GM23338 (cell line): ENCODE data around the gene ZNF804A.

Experiments
- CREB1 ChIP-seq: fragments of 250-450 bp; sonication (Bioruptor Pico); IDR thresholded peaks from 2 replicates; pipeline ENCODE4 v1.5.0; 2020; ENCODE audit warnings: low read depth, mild to moderate bottlenecking, moderate library complexity
- EZH2 ChIP-seq: fragments of 200-600 bp; sonication (generic); IDR thresholded peaks from one replicate; pipeline ENCODE4 v1.8.0; 2017; ENCODE audit warnings: antibody characterized with exemption, mild to moderate bottlenecking, low read depth; ENCODE audit not compliant: unreplicated experiment
- EZH2phosphoT487 ChIP-seq: fragments of 200-600 bp; sonication (generic); IDR thresholded peaks from one replicate; pipeline ENCODE4 v1.8.1; 2018; ENCODE audit warnings: antibody characterized with exemption; ENCODE audit not compliant: unreplicated experiment
- JUNB ChIP-seq: IDR thresholded peaks from one replicate; pipeline ENCODE4 v1.6.1; 2016; ENCODE audit warnings: antibody characterized with exemption; ENCODE audit not compliant: unreplicated experiment
- NANOG ChIP-seq: IDR thresholded peaks from 2 replicates; pipeline ENCODE4 v1.6.1; 2016; ENCODE audit warnings: antibody characterized with exemption, borderline replicate concordance
- POLR2AphosphoS5 ChIP-seq: IDR thresholded peaks from 2 replicates; pipeline ENCODE4 v1.6.1; 2016; ENCODE audit warnings: antibody characterized with exemption, low read depth
- STAT1 ChIP-seq: IDR thresholded peaks from one replicate; pipeline ENCODE4 v1.6.1; 2016; ENCODE audit warnings: antibody characterized with exemption; ENCODE audit not compliant: unreplicated experiment
- ZNF114 ChIP-seq: fragments of 250-450 bp; sonication (Bioruptor Pico); IDR thresholded peaks from 2 replicates; pipeline ENCODE4 v1.5.0; 2020; ENCODE audit warnings: mild to moderate bottlenecking, moderate library complexity
- TF ChIP-seq, protein P1 (sequence below), 2 experiments: fragments of 200-600 bp in 1 of 2; sonication (generic) in 1 of 2; conservative IDR thresholded peaks; 2 replicates each; pipeline versions ENCODE4 v1.5.1 to v1.6.1; 2016 to 2017; ENCODE audit warnings: antibody characterized with exemption in 2 of 2, low read depth in 2 of 2, mild to moderate bottlenecking in 2 of 2, moderate library complexity in 1 of 2
- TF ChIP-seq, protein P2 (sequence below): IDR thresholded peaks from one replicate; pipeline ENCODE4 v1.6.1; 2018; ENCODE audit warnings: antibody characterized with exemption; ENCODE audit not compliant: unreplicated experiment
- TF ChIP-seq, protein P3 (sequence below): fragments of 250-450 bp; sonication (Bioruptor Pico); IDR thresholded peaks from 2 replicates; pipeline ENCODE4 v1.5.0; 2020; ENCODE audit warnings: mild to moderate bottlenecking, moderate library complexity
- TF ChIP-seq, protein P4 (sequence below): IDR thresholded peaks from 2 replicates; pipeline ENCODE4 v1.6.1; 2016; ENCODE audit warnings: antibody characterized with exemption

DNA sequence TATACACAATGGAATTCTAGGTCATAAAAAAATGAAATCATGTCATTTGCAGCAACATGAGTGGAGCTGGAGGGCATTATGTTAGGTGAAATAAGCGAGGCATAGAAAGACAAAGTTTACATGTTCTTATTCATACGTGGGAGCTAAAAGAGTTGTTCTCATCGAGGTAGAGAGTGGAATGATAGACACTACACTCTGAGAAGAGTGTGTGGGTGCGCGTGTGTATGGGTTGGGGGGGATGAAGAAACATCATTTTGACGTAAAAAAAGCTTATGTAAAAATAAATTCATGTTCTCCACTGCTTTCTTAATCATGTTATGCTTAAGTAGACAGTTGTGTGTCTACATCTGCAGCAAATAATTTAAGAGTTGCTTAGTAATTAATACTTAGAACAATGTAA is 123.6 kb downstream of the ZNF804A start:
- TF ChIP-seq, protein P1, sequence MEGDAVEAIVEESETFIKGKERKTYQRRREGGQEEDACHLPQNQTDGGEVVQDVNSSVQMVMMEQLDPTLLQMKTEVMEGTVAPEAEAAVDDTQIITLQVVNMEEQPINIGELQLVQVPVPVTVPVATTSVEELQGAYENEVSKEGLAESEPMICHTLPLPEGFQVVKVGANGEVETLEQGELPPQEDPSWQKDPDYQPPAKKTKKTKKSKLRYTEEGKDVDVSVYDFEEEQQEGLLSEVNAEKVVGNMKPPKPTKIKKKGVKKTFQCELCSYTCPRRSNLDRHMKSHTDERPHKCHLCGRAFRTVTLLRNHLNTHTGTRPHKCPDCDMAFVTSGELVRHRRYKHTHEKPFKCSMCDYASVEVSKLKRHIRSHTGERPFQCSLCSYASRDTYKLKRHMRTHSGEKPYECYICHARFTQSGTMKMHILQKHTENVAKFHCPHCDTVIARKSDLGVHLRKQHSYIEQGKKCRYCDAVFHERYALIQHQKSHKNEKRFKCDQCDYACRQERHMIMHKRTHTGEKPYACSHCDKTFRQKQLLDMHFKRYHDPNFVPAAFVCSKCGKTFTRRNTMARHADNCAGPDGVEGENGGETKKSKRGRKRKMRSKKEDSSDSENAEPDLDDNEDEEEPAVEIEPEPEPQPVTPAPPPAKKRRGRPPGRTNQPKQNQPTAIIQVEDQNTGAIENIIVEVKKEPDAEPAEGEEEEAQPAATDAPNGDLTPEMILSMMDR (conservative IDR thresholded peaks at IDR 0.05; ENCODE audit: low read depth in 2 of 2) = no peak
- no peak for TF ChIP-seq EZH2
- TF ChIP-seq EZH2phosphoT487 = no peak
- TF ChIP-seq POLR2AphosphoS5 = no peak
- TF ChIP-seq CREB1 (CRISPR knock-in tag) = no peak
- no peak for TF ChIP-seq JUNB
- TF ChIP-seq, protein P2, sequence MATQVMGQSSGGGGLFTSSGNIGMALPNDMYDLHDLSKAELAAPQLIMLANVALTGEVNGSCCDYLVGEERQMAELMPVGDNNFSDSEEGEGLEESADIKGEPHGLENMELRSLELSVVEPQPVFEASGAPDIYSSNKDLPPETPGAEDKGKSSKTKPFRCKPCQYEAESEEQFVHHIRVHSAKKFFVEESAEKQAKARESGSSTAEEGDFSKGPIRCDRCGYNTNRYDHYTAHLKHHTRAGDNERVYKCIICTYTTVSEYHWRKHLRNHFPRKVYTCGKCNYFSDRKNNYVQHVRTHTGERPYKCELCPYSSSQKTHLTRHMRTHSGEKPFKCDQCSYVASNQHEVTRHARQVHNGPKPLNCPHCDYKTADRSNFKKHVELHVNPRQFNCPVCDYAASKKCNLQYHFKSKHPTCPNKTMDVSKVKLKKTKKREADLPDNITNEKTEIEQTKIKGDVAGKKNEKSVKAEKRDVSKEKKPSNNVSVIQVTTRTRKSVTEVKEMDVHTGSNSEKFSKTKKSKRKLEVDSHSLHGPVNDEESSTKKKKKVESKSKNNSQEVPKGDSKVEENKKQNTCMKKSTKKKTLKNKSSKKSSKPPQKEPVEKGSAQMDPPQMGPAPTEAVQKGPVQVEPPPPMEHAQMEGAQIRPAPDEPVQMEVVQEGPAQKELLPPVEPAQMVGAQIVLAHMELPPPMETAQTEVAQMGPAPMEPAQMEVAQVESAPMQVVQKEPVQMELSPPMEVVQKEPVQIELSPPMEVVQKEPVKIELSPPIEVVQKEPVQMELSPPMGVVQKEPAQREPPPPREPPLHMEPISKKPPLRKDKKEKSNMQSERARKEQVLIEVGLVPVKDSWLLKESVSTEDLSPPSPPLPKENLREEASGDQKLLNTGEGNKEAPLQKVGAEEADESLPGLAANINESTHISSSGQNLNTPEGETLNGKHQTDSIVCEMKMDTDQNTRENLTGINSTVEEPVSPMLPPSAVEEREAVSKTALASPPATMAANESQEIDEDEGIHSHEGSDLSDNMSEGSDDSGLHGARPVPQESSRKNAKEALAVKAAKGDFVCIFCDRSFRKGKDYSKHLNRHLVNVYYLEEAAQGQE = no peak
- TF ChIP-seq, protein P3, sequence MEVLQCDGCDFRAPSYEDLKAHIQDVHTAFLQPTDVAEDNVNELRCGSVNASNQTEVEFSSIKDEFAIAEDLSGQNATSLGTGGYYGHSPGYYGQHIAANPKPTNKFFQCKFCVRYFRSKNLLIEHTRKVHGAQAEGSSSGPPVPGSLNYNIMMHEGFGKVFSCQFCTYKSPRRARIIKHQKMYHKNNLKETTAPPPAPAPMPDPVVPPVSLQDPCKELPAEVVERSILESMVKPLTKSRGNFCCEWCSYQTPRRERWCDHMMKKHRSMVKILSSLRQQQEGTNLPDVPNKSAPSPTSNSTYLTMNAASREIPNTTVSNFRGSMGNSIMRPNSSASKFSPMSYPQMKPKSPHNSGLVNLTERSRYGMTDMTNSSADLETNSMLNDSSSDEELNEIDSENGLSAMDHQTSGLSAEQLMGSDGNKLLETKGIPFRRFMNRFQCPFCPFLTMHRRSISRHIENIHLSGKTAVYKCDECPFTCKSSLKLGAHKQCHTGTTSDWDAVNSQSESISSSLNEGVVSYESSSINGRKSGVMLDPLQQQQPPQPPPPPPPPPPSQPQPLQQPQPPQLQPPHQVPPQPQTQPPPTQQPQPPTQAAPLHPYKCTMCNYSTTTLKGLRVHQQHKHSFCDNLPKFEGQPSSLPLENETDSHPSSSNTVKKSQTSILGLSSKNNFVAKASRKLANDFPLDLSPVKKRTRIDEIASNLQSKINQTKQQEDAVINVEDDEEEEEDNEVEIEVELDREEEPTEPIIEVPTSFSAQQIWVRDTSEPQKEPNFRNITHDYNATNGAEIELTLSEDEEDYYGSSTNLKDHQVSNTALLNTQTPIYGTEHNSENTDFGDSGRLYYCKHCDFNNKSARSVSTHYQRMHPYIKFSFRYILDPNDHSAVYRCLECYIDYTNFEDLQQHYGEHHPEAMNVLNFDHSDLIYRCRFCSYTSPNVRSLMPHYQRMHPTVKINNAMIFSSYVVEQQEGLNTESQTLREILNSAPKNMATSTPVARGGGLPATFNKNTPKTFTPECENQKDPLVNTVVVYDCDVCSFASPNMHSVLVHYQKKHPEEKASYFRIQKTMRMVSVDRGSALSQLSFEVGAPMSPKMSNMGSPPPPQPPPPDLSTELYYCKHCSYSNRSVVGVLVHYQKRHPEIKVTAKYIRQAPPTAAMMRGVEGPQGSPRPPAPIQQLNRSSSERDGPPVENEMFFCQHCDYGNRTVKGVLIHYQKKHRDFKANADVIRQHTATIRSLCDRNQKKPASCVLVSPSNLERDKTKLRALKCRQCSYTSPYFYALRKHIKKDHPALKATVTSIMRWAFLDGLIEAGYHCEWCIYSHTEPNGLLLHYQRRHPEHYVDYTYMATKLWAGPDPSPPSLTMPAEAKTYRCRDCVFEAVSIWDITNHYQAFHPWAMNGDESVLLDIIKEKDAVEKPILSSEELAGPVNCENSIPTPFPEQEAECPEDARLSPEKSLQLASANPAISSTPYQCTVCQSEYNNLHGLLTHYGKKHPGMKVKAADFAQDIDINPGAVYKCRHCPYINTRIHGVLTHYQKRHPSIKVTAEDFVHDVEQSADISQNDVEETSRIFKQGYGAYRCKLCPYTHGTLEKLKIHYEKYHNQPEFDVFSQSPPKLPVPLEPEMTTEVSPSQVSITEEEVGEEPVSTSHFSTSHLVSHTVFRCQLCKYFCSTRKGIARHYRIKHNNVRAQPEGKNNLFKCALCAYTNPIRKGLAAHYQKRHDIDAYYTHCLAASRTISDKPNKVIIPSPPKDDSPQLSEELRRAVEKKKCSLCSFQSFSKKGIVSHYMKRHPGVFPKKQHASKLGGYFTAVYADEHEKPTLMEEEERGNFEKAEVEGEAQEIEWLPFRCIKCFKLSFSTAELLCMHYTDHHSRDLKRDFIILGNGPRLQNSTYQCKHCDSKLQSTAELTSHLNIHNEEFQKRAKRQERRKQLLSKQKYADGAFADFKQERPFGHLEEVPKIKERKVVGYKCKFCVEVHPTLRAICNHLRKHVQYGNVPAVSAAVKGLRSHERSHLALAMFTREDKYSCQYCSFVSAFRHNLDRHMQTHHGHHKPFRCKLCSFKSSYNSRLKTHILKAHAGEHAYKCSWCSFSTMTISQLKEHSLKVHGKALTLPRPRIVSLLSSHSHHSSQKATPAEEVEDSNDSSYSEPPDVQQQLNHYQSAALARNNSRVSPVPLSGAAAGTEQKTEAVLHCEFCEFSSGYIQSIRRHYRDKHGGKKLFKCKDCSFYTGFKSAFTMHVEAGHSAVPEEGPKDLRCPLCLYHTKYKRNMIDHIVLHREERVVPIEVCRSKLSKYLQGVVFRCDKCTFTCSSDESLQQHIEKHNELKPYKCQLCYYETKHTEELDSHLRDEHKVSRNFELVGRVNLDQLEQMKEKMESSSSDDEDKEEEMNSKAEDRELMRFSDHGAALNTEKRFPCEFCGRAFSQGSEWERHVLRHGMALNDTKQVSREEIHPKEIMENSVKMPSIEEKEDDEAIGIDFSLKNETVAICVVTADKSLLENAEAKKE = no peak
- TF ChIP-seq, protein P4, sequence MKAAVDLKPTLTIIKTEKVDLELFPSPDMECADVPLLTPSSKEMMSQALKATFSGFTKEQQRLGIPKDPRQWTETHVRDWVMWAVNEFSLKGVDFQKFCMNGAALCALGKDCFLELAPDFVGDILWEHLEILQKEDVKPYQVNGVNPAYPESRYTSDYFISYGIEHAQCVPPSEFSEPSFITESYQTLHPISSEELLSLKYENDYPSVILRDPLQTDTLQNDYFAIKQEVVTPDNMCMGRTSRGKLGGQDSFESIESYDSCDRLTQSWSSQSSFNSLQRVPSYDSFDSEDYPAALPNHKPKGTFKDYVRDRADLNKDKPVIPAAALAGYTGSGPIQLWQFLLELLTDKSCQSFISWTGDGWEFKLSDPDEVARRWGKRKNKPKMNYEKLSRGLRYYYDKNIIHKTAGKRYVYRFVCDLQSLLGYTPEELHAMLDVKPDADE = no peak
- TF ChIP-seq STAT1 = no peak
- no peak for TF ChIP-seq NANOG
- no peak for TF ChIP-seq ZNF114
